Measurements from ENCODE around the gene PSMB2. TPM values are rescaled to one million over a fixed set of nuclear protein-coding genes. Genes with fewer than 3 reads are reported as not detected.

The PSMB2 gene
- total RNA-seq: 19.8 and 23.3 TPM in 2 replicates

GRCh38 chr1:35641233-35641866 lies at the start of gene PSMB2:
Gene PSMB2, minus strand, starts transcription at chr1:35641526. Its CDS starts 94 bp downstream, at chr1:35641432.

GRCh38 chr1:35573198-35574124 lies 67.9 kb downstream of the PSMB2 start, which contains the start of gene TFAP2E:
Gene TFAP2E, plus strand, starts transcription at chr1:35573314. Its CDS starts 264 bp downstream, at chr1:35573578.

GRCh38 chr1:35557611-35558373 lies 83.5 kb downstream of the PSMB2 start, which contains the start of gene NCDN:
Gene NCDN, plus strand, starts transcription at chr1:35557799. Its CDS starts 392 bp downstream, at chr1:35558191.

DNA sequence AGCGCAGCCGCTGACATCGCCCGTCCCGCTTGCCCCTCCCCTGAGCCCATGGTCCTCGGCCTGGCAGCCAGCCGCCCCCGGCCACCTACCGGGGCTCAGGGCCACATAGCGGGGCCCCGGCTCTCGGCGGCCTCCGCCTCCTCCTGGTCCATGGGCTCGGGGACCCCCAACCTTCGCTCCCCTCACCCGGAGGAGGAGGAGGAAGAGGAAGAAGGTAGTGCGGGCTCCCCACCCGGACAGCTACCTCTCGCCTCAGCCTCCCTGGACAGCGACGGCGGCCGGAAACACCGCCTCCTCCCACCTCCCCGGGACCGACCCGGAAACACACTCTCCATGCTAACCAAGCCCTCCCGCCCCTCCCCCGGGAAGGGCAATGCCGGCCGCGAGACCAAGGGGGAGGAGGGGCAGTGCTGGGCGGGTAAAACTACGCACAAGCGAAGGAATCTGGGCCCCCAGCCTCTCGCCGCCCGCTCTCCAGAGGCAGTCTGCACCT lies 84.2 kb downstream of the PSMB2 start, which contains the start of gene KIAA0319L:
KIAA0319L (minus strand) TSS at position 286 of the 493 bp plus-strand sequence. CDS start 2,912 bp downstream, outside the sequence.

Other genes with a start within 250 kb of the PSMB2 start
- 38.2 and 49.3 TPM in 2 replicates for gene KIAA0319L, start 84.1 kb downstream of the PSMB2 start, total RNA-seq
- 37.3 and 38.6 TPM in 2 replicates for gene NCDN, start 83.7 kb downstream of the PSMB2 start, total RNA-seq
- gene TFAP2E, start 68.2 kb downstream of the PSMB2 start, total RNA-seq: under 0.01 and 0.20 TPM in 2 replicates
- gene C1orf216, start 77.4 kb upstream of the PSMB2 start, total RNA-seq: 11.8 and 13.3 TPM in 2 replicates
- gene CLSPN, start 128.5 kb upstream of the PSMB2 start, total RNA-seq: 9.9 and 22.7 TPM in 2 replicates
- 12.5 and 14.3 TPM in 2 replicates for gene AGO4, start 166.5 kb upstream of the PSMB2 start, total RNA-seq
- 15.4 and 23.7 TPM in 2 replicates for gene AGO1, start 241.7 kb upstream of the PSMB2 start, total RNA-seq

Data from subcutaneous preadipocyte (primary cell).